Measurements from ENCODE around the gene PLLP. TPM values are rescaled to one million over a fixed set of nuclear protein-coding genes. Genes with fewer than 3 reads are reported as not detected.

The PLLP gene
- total and polyA plus RNA-seq, 10 of the 15 experiments (the other 5 are each of a cell fraction or from before 2014, with no cell fraction given): 0.21 to 5.8 (median 0.67) TPM

- TF ChIP-seq IRF5 (IDR thresholded peaks at IDR 0.05; ENCODE audit: borderline replicate concordance) (no peak), STAT3 (IDR thresholded peaks at IDR 0.05; ENCODE audit: low read depth, low read length) (0 out of 2 replicates have a peak, but pooled peaks have one; percentile 41), KLF5 (IDR thresholded peaks at IDR 0.05; ENCODE audit: partially characterized antibody) (no peak), MEF2B (IDR thresholded peaks at IDR 0.05; ENCODE audit: partially characterized antibody, poor library complexity, severe bottlenecking) (peak; percentile 82), ZNF687 (IDR thresholded peaks at IDR 0.05) (peak; percentile 82), TCF7 (IDR thresholded peaks at IDR 0.05; ENCODE audit: borderline replicate concordance) (no peak), NFYA (IDR thresholded peaks at IDR 0.05; ENCODE audit: borderline replicate concordance, low read depth, low read length) (no peak), SMARCA5 (IDR thresholded peaks at IDR 0.05) (peak; percentile 85; the same call in 1 of the 2 replicates), EED (IDR thresholded peaks at IDR 0.05; ENCODE audit: low read depth) (peak; percentile 85), IRF3 (IDR thresholded peaks at IDR 0.05) (no peak), RCOR1 (conservative IDR thresholded peaks at IDR 0.05; ENCODE audit: low read depth, low read length) (no peak), SUPT20H (IDR thresholded peaks at IDR 0.05; ENCODE audit: borderline replicate concordance, control insufficient read depth, low read depth, low read length) (no peak), TCF12 (IDR thresholded peaks at IDR 0.05; ENCODE audit: low read depth, low read length) (0 out of 2 replicates have a peak, but pooled peaks have one; percentile 22)
- TF ChIP-seq, protein P1, sequence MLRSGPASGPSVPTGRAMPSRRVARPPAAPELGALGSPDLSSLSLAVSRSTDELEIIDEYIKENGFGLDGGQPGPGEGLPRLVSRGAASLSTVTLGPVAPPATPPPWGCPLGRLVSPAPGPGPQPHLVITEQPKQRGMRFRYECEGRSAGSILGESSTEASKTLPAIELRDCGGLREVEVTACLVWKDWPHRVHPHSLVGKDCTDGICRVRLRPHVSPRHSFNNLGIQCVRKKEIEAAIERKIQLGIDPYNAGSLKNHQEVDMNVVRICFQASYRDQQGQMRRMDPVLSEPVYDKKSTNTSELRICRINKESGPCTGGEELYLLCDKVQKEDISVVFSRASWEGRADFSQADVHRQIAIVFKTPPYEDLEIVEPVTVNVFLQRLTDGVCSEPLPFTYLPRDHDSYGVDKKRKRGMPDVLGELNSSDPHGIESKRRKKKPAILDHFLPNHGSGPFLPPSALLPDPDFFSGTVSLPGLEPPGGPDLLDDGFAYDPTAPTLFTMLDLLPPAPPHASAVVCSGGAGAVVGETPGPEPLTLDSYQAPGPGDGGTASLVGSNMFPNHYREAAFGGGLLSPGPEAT (IDR thresholded peaks at IDR 0.05; ENCODE audit: low read depth): peak; percentile 84
Observed at GRCh38 chr16:57304169-57305061, 19.9 kb upstream of the PLLP start (continued).
